DND-41 (cell line): ENCODE measurements around the gene AHRR.

Experiments used
- CTCF ChIP-seq: IDR thresholded peaks from 2 replicates; pipeline ENCODE4 v1.5.1; 2012; ENCODE audit warnings: borderline replicate concordance, low read length, moderate library complexity, mild to moderate bottlenecking; ENCODE audit not compliant: poor library complexity, severe bottlenecking; ENCODE audit errors: extremely low read depth
- EZH2 ChIP-seq: IDR thresholded peaks from 3 replicates; pipeline ENCODE4 v1.6.1; 2012; ENCODE audit warnings: borderline replicate concordance, low read depth, mild to moderate bottlenecking, moderate library complexity, low read length, inconsistent platforms; ENCODE audit not compliant: severe bottlenecking

DNA sequence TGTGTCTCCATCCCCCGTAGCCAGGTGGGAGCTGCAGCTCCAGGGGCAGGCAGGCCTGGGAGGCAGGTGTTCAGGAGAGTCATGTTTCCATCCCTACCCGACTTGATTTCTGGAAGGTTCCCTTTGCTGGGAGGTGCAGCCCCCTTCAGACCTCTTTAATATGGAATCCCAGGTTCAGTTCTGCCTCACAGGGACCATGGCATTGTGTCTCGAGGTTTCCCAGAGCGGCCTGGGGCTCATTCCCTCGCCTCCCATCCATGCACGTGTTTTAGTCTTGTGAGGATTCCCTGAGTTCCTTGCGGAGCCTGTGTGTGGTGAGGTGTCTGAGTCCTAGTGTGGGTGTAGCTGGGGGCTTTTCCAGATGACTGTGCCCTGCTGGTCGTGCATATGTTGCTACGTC, 16.5 kb upstream of the AHRR start:
- TF ChIP-seq CTCF (no peak), EZH2 (no peak)
